HG03442 (cell line): ENCODE results near the gene DSCAM.

Experiments used
- ATAC-seq: cut with Tn5 transposase; IDR thresholded peaks from one replicate; pipeline ENCODE4 v1.9.1; 2021; ENCODE audit warnings: mild to moderate bottlenecking, moderate library complexity; ENCODE audit not compliant: unreplicated experiment

DSCAM gene

GRCh38 chr21:40840401-40841125 is 6.4 kb downstream of the DSCAM start:
- no peak for ATAC-seq

- no peak for ATAC-seq
Measured at GRCh38 chr21:40839521-40839920, 7.4 kb downstream of the DSCAM start.

- ATAC-seq: no peak
Measured at GRCh38 chr21:40837456-40837855, 9.5 kb downstream of the DSCAM start.

- ATAC-seq: no peak
Measured at GRCh38 chr21:40835184-40835694, 11.7 kb downstream of the DSCAM start.

- ATAC-seq: no peak
Measured at GRCh38 chr21:40833184-40833583, 13.8 kb downstream of the DSCAM start.

GRCh38 chr21:40832316-40832715 is 14.6 kb downstream of the DSCAM start:
- ATAC-seq: no peak

- no peak for ATAC-seq
Measured at GRCh38 chr21:40830836-40831235, 16.1 kb downstream of the DSCAM start.

GRCh38 chr21:40829791-40830190 is 17.2 kb downstream of the DSCAM start:
- no peak for ATAC-seq

GRCh38 chr21:40829308-40829707 is 17.6 kb downstream of the DSCAM start:
- no peak for ATAC-seq

GRCh38 chr21:40827509-40827908 is 19.4 kb downstream of the DSCAM start:
- no peak for ATAC-seq

GRCh38 chr21:40819071-40819900 is 27.7 kb downstream of the DSCAM start:
- no peak for ATAC-seq

- no peak for ATAC-seq
Measured at GRCh38 chr21:40813918-40814317, 33.0 kb downstream of the DSCAM start.

- no peak for ATAC-seq
Measured at GRCh38 chr21:40809673-40810197, 37.2 kb downstream of the DSCAM start.

- ATAC-seq: no peak
Measured at GRCh38 chr21:40803101-40803500, 43.9 kb downstream of the DSCAM start.

GRCh38 chr21:40800126-40800525 is 46.8 kb downstream of the DSCAM start:
- no peak for ATAC-seq

GRCh38 chr21:40797891-40798290 is 49.1 kb downstream of the DSCAM start:
- ATAC-seq: no peak

GRCh38 chr21:40797410-40797809 is 49.5 kb downstream of the DSCAM start:
- no peak for ATAC-seq

- no peak for ATAC-seq
Measured at GRCh38 chr21:40796464-40796863, 50.5 kb downstream of the DSCAM start.

- no peak for ATAC-seq
Measured at GRCh38 chr21:40795313-40795712, 51.6 kb downstream of the DSCAM start.

- ATAC-seq: no peak
Measured at GRCh38 chr21:40792691-40793456, 54.1 kb downstream of the DSCAM start.

- ATAC-seq: no peak
Measured at GRCh38 chr21:40788635-40789034, 58.3 kb downstream of the DSCAM start.
